Measurements from ENCODE around the gene SPPL3.

The SPPL3 gene

DNA sequence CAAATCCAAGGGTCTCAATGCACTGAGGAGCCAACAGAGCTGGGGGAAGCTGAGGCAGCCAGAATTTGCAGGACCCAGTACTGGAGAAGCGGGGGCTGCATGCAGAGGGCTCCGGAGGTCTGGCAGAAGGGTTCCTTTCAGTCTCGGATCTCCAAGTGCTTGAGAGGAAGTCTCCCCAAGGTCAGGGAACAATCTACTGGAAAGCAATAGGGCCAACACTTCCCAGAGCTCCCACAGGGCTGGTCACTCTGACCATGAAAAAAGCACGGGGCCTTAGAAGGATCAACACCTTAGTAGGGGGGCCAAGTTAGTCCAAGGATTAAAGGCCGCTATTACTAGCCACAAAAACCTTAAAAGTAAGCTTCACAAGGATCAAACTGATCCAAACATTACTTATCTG, 31.7 kb downstream of the SPPL3 start:
- H3K9ac ChIP-seq (ENCODE audit: low read depth, low read length), result no peak overlapping the region
- no peaks in the 10 kb centered on the region for H3K4me1 ChIP-seq (ENCODE audit: insufficient read depth, low read length)
- no peak overlapping the region for H3K4me3 ChIP-seq (ENCODE audit: low read length)
- no peak overlapping the region for H3K27ac ChIP-seq (ENCODE audit: low read depth, low read length)
- 61% methylated on average over 5 of the region's 5 CpGs for WGBS
- 0 out of 2 replicates have a peak, but pooled peaks cover 4% of the 10 kb centered on the region for H3K36me3 ChIP-seq (ENCODE audit: insufficient read depth, low read length)
- H3K9me3 ChIP-seq (ENCODE audit: insufficient read depth, low read depth, low read length), result no peaks in the 10 kb centered on the region
- H3K27me3 ChIP-seq (ENCODE audit: insufficient read depth, low read length), result no peaks in the 10 kb centered on the region

DNA sequence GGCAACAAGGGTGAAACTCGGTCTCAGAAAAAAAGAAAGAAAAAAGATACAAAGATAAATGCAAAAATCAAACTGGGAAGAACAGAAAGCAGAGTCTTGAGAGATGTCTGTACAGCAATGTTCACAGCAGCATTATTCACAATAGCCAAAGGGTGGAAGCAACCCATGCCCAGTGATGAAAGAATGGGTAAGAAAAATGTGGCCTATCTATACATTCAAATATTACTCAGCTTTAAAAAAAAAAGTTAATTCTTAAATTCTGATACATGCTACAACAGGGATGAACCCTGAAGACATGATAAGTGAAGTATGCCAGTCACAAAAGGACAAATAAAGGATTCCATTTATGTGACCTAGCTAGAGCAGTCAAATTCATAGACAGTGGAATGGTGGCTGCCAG, 33.7 kb downstream of the SPPL3 start:
- no peaks in the 10 kb centered on the region for H3K27me3 ChIP-seq (ENCODE audit: insufficient read depth, low read length)
- WGBS, result 89% methylated on average over 1 of the region's 1 CpG
- no peak overlapping the region for H3K4me3 ChIP-seq (ENCODE audit: low read length)

DNA sequence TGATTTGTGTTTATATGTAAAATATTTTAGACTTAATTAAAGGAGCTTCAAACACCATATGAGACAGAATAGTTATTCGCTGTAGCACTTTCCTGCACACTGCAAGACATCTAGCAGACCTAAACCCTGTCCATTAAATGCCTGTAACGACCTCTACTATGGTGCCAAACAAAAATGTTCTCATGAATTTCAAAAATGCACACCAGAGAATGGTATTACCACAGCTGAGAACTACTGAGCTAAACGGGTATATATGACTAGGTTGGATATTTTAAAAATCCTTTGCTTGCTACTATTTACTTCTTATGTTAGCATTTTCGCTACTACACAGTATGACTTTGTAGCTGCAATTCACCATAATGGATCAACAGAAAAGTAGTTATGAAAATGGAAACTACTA, 34.8 kb downstream of the SPPL3 start:
- Histone ChIP-seq H3K9ac (ENCODE audit: low read depth, low read length) (no peak overlapping the region), H3K27me3 (ENCODE audit: insufficient read depth, low read length) (no peaks in the 10 kb centered on the region)

More for the DNA sequence above, 33.7 kb downstream of the SPPL3 start:
- Histone ChIP-seq H3K36me3 (ENCODE audit: insufficient read depth, low read length) (0 out of 2 replicates have a peak, but pooled peaks cover 4% of the 10 kb centered on the region), H3K9ac (ENCODE audit: low read depth, low read length) (no peak overlapping the region), H3K9me3 (ENCODE audit: insufficient read depth, low read depth, low read length) (no peaks in the 10 kb centered on the region), H3K27ac (ENCODE audit: low read depth, low read length) (no peak overlapping the region), H3K4me1 (ENCODE audit: insufficient read depth, low read length) (no peaks in the 10 kb centered on the region)

DNA sequence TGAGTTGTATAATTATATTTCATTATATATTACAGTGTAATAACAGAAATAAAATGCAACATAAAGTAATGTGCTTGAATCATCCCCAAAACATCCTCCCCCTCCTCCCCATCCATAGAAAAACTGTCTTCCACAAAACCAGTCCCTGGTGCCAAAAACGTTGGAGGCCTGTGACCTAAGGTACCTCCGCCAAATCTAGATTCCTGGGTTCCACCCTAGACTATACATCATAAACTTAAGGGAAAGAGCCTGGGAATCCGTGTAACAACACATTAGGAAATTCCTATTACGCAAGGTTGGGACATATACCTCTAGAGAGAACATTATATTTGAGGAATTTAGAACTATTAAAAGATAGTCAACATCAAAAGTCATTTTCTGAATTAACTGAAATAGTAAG, 38.0 kb downstream of the SPPL3 start:
- Histone ChIP-seq H3K27ac (ENCODE audit: low read depth, low read length) (no peak overlapping the region), H3K4me3 (ENCODE audit: low read length) (no peak overlapping the region), H3K4me1 (ENCODE audit: insufficient read depth, low read length) (peaks cover 5% of the 10 kb centered on the region; the same call in 1 of the 2 replicates), H3K9me3 (ENCODE audit: insufficient read depth, low read depth, low read length) (no peaks in the 10 kb centered on the region), H3K9ac (ENCODE audit: low read depth, low read length) (no peak overlapping the region), H3K27me3 (ENCODE audit: insufficient read depth, low read length) (no peaks in the 10 kb centered on the region), H3K36me3 (ENCODE audit: insufficient read depth, low read length) (0 out of 2 replicates have a peak, but pooled peaks cover 4% of the 10 kb centered on the region)
- 96% methylated on average over 3 of the region's 4 CpGs for WGBS

More for the DNA sequence above, 34.8 kb downstream of the SPPL3 start:
- 89% methylated on average over 2 of the region's 4 CpGs for WGBS
- Histone ChIP-seq H3K9me3 (ENCODE audit: insufficient read depth, low read depth, low read length) (no peaks in the 10 kb centered on the region), H3K36me3 (ENCODE audit: insufficient read depth, low read length) (0 out of 2 replicates have a peak, but pooled peaks cover 4% of the 10 kb centered on the region), H3K27ac (ENCODE audit: low read depth, low read length) (no peak overlapping the region), H3K4me1 (ENCODE audit: insufficient read depth, low read length) (no peaks in the 10 kb centered on the region), H3K4me3 (ENCODE audit: low read length) (no peak overlapping the region)

DNA sequence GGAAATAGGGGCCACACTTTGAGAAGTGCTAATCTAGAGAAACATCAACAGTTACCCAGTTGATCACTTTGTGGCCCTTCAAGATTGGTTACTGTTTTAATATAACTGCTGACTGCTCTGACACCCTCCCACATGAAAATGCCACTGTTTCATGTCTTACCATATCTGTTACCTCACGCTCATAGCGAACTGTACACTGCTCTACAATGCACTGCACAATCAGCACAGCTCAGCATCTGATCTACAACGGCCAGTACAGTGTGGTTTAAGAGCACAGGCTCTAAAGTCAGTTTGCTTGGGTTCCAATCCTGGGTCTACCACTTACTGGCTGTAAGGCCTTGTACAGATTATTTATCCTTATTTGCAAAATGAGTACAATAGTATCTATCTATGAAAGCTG, 39.1 kb downstream of the SPPL3 start:
- 92% methylated on average over 3 of the region's 3 CpGs for WGBS
- no peak overlapping the region for H3K27ac ChIP-seq (ENCODE audit: low read depth, low read length)
- H3K9me3 ChIP-seq (ENCODE audit: insufficient read depth, low read depth, low read length), result no peaks in the 10 kb centered on the region
- no peak overlapping the region for H3K9ac ChIP-seq (ENCODE audit: low read depth, low read length)
- H3K4me3 ChIP-seq (ENCODE audit: low read length), result no peak overlapping the region
- H3K36me3 ChIP-seq (ENCODE audit: insufficient read depth, low read length), result 0 out of 2 replicates have a peak, but pooled peaks cover 4% of the 10 kb centered on the region
- H3K27me3 ChIP-seq (ENCODE audit: insufficient read depth, low read length), result no peaks in the 10 kb centered on the region
- H3K4me1 ChIP-seq (ENCODE audit: insufficient read depth, low read length), result peaks cover 5% of the 10 kb centered on the region; the same call in 1 of the 2 replicates

DNA sequence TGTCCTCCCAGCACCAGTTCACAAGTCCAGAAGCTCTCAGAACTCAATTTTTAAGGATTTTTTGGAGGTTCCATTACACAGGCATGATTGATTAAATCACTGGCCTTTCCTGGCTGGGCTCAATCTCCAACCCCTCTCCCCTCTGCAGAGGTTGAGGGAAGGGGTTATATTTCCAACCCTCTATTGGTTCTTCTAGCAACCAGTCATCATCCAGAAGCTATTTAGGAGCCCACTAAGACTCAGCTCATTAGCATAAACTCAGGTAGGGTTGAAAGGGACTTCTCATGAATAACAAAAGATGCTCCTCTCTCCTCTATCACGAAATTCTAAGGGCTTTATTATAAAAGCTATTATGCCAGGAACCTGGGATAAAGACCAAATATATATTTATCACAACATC, 41.5 kb downstream of the SPPL3 start:
- WGBS, result no CpG with 5 or more reads among the region's 1 CpG
- H3K36me3 ChIP-seq (ENCODE audit: insufficient read depth, low read length), result peaks cover 3% of the 10 kb centered on the region; the same call in 1 of the 2 replicates
- peaks cover 11% of the 10 kb centered on the region; the same call in 1 of the 2 replicates for H3K9me3 ChIP-seq (ENCODE audit: insufficient read depth, low read depth, low read length)

DNA sequence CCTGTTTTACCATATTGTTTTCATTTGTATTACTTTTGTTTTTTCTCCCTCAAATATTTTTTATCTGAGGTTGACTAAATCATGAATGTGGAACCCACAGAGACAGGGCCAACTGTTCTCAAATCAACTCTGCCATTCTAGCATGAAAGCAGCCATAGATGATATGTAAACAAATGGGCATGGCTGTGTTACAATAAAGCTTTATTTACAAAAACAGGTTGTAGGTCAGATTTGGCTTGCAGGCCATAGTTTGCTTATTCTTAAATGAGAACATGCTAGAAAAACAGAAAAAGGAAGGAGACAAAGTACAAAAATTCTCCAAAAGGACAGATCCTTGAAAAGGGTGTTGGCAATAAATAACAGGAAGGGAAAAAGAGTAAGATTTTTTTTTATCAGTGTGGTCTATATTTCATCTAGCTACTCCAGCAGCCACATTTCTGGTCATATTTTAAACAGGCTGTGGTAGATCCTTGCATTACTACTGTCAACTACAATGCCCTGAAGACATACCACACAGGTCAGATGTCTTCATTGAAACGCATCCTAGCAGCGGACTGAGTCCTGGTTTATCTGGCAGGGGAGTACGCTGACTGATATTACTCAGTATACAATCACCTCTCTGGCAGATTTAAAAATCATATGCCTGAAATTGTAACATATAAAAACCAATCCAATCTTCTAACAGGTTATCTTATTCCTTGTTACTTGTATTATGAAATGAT, 42.9 kb downstream of the SPPL3 start:
- Histone ChIP-seq H3K36me3 (ENCODE audit: insufficient read depth, low read length) (peaks cover 3% of the 10 kb centered on the region; the same call in 1 of the 2 replicates), H3K27ac (ENCODE audit: low read depth, low read length) (no peak overlapping the region), H3K27me3 (ENCODE audit: insufficient read depth, low read length) (no peaks in the 10 kb centered on the region), H3K4me3 (ENCODE audit: low read length) (no peak overlapping the region), H3K9ac (ENCODE audit: low read depth, low read length) (no peak overlapping the region), H3K4me1 (ENCODE audit: insufficient read depth, low read length) (peaks cover 5% of the 10 kb centered on the region; the same call in 1 of the 2 replicates), H3K9me3 (ENCODE audit: insufficient read depth, low read depth, low read length) (peaks cover 11% of the 10 kb centered on the region; the same call in 1 of the 2 replicates)
- WGBS, result 94% methylated on average over 3 of the region's 3 CpGs

More for the DNA sequence above, 41.5 kb downstream of the SPPL3 start:
- Histone ChIP-seq H3K4me3 (ENCODE audit: low read length) (no peak overlapping the region), H3K4me1 (ENCODE audit: insufficient read depth, low read length) (peaks cover 5% of the 10 kb centered on the region; the same call in 1 of the 2 replicates), H3K9ac (ENCODE audit: low read depth, low read length) (no peak overlapping the region), H3K27me3 (ENCODE audit: insufficient read depth, low read length) (no peaks in the 10 kb centered on the region), H3K27ac (ENCODE audit: low read depth, low read length) (no peak overlapping the region)

DNA sequence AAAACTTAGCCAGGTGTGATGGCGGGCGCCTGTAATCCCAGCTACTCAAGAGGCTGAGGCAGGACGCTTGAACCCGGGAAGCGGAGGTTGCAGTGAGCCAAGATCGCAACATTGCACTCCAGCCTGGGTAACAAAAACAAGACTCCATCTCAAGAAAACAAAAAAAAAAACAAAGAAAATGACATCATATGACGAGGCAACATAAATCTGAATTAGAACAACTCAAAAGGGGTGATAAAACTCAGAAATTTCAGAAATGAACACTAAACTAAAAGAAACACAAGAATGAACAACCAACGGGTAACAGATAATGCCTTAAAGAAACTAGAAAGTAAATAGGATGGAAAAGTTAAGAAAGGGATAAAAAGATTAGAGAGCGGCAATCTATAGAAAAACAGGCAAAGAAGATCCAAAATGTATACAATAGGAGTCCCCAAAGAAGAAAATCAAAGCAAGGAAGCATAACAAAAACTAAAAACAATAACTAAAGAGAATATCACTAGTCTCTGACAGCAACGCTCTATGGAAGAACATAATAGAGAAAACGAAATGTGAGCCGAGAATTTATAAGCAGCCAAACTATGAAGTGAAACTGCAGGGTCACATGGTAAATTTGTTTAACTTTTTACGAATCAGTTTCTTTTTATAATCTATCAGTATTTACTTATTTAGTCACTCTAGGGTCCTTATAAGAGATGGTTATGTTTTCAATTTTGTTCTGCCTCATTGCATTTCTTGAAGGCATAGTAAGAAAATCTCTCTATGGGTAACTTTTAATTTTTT, 45.7 kb downstream of the SPPL3 start:
- Histone ChIP-seq H3K27ac (ENCODE audit: low read depth, low read length) (no peak overlapping the region), H3K4me3 (ENCODE audit: low read length) (no peak overlapping the region), H3K9ac (ENCODE audit: low read depth, low read length) (no peak overlapping the region), H3K27me3 (ENCODE audit: insufficient read depth, low read length) (no peaks in the 10 kb centered on the region), H3K9me3 (ENCODE audit: insufficient read depth, low read depth, low read length) (peaks cover 11% of the 10 kb centered on the region; the same call in 1 of the 2 replicates), H3K36me3 (ENCODE audit: insufficient read depth, low read length) (peaks cover 3% of the 10 kb centered on the region; the same call in 1 of the 2 replicates), H3K4me1 (ENCODE audit: insufficient read depth, low read length) (peaks cover 5% of the 10 kb centered on the region; the same call in 1 of the 2 replicates)
- WGBS, result 95% methylated on average over 12 of the region's 13 CpGs

DNA sequence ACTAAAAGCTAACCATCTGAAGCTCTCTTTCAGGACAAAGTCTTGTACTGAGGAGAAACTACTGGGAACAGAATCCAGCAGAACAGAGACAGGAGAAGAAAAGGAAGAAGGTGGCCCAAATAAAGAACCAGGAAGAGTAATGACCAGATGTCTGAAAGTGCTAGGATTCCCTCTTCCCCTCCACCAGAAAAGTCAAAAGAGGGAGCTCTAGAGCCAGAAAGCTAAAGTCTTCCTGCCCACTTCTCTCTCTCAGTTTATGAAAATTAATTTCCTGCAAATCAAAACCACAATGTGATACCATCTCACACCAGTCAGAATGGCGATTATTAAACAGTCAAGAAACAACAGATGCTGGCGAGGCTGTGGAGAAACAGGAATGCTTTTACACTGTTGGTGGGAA, 47.2 kb downstream of the SPPL3 start:
- peaks cover 11% of the 10 kb centered on the region; the same call in 1 of the 2 replicates for H3K9me3 ChIP-seq (ENCODE audit: insufficient read depth, low read depth, low read length)
- H3K9ac ChIP-seq (ENCODE audit: low read depth, low read length), result no peak overlapping the region
- no peaks in the 10 kb centered on the region for H3K4me1 ChIP-seq (ENCODE audit: insufficient read depth, low read length)
- no peak overlapping the region; the same call in 1 of the 2 replicates for H3K27ac ChIP-seq (ENCODE audit: low read depth, low read length)
- H3K4me3 ChIP-seq (ENCODE audit: low read length), result no peak overlapping the region
- no peaks in the 10 kb centered on the region for H3K27me3 ChIP-seq (ENCODE audit: insufficient read depth, low read length)
- 0% methylated on average over 1 of the region's 2 CpGs for WGBS
- peaks cover 3% of the 10 kb centered on the region; the same call in 1 of the 2 replicates for H3K36me3 ChIP-seq (ENCODE audit: insufficient read depth, low read length)

DNA sequence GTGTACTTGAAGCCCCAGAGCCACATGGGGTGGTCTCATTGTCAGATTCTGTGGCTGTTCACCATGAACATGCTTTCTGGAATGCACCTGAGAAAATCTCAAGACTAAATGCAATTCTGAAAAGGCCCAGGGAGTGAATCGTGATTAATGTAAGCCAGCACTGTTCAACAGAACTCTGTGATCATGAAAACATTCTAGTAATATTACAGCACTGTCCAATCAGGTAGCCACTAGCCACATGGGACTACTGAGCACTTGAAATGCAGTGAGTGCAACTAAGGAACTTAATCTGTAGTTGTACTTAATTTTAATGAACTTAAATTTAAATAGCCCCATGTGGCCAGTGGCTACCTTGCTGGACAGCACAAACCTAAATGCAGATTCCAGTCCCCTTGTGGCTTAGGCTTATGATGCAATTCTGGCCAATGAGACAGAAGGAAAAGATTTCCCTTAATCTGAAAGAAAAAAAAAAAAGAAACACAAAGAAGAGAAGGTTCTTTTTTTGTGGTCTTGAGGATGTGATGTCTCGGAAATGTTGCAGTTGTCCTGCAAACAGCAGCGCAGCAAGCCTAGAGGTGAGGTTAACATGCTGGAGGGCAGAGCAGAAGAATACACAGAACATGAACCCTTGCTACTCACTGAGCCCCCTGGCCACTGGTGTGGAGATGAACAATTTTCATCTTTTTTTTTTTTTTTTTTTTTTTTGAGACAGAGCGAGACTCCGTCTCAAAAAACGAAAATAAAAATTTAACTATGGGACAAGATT, 48.2 kb downstream of the SPPL3 start:
- Histone ChIP-seq H3K4me3 (ENCODE audit: low read length) (no peak overlapping the region), H3K9ac (ENCODE audit: low read depth, low read length) (no peak overlapping the region), H3K27me3 (ENCODE audit: insufficient read depth, low read length) (no peaks in the 10 kb centered on the region), H3K27ac (ENCODE audit: low read depth, low read length) (no peak overlapping the region), H3K9me3 (ENCODE audit: insufficient read depth, low read depth, low read length) (peaks cover 11% of the 10 kb centered on the region; the same call in 1 of the 2 replicates), H3K36me3 (ENCODE audit: insufficient read depth, low read length) (peaks cover 3% of the 10 kb centered on the region; the same call in 1 of the 2 replicates), H3K4me1 (ENCODE audit: insufficient read depth, low read length) (no peaks in the 10 kb centered on the region)
- 95% methylated on average over 6 of the region's 6 CpGs for WGBS

Data from HUES64 (cell line).